Large intestine (tissue), 3 donors: ENCODE measurements around the gene MINDY4B. TPM values are rescaled to one million over a fixed set of nuclear protein-coding genes. Genes with fewer than 3 reads are reported as not detected.

Experiments
- DNase-seq, 2 donors: peaks; one replicate each; pipeline versions ENCODE4 v3.0.0 to v3.0.0-alpha.2; 2013
- H3K27ac ChIP-seq: one replicate; pipeline ENCODE4 v1.5.1; 2013; ENCODE audit warnings: low read length
- H3K27me3 ChIP-seq: 2 replicates; pipeline ENCODE4 v1.6.1; 2013; ENCODE audit warnings: low read length; ENCODE audit not compliant: control insufficient read depth, insufficient read depth
- H3K36me3 ChIP-seq: 2 replicates; pipeline ENCODE4 v1.6.1; 2013; ENCODE audit warnings: low read length; ENCODE audit not compliant: control insufficient read depth, insufficient read depth
- H3K4me1 ChIP-seq: one replicate; pipeline ENCODE4 v1.6.1; 2013; ENCODE audit warnings: low read length; ENCODE audit not compliant: control insufficient read depth, insufficient read depth
- H3K4me3 ChIP-seq: one replicate; pipeline ENCODE4 v1.5.1; 2013; ENCODE audit warnings: low read length
- H3K9me3 ChIP-seq: one replicate; pipeline ENCODE4 v1.6.1; 2013; ENCODE audit warnings: mild to moderate bottlenecking, low read depth, low read length, moderate library complexity; ENCODE audit not compliant: control insufficient read depth
- WGBS: methylation state at CpG from one replicate; pipeline ENCODE4 v1.1.5; 2013; ENCODE audit warnings: low lambda C conversion rate; ENCODE audit not compliant: insufficient coverage; 5-methylcytosine and 5-hydroxymethylcytosine counted together
- polyA plus RNA-seq: library from polyadenylated mRNA; unstranded; fragments of 120-200 nt; gene quantifications from one replicate; pipeline ENCODE4 v1.2.1, GENCODE V29; 2013

Gene MINDY4B
- polyA plus RNA-seq, 1 donor: 0.91 TPM

GRCh38 chr3:150925751-150926201 is 20.5 kb upstream of the MINDY4B start:
- no peak overlapping the region for H3K27ac ChIP-seq
- H3K4me3 ChIP-seq: peak overlapping the region; percentile 30
- no peaks in the 10 kb centered on the region for H3K4me1 ChIP-seq
- H3K9me3 ChIP-seq: no peaks in the 10 kb centered on the region
- H3K36me3 ChIP-seq: no peaks in the 10 kb centered on the region
- peak; percentile 34 to 61 for DNase-seq
- WGBS: no CpG with 5 or more reads among the region's 14 CpGs
- no peaks in the 10 kb centered on the region for H3K27me3 ChIP-seq

- Histone ChIP-seq H3K36me3 (no peaks in the 10 kb centered on the region), H3K4me3 (no peak overlapping the region), H3K4me1 (no peaks in the 10 kb centered on the region), H3K27ac (no peak overlapping the region), H3K9me3 (no peaks in the 10 kb centered on the region), H3K27me3 (peaks cover 2% of the 10 kb centered on the region)
- DNase-seq: no peak
- 63% methylated on average over 1 of the region's 10 CpGs for WGBS
These were observed 17.4 kb upstream of the MINDY4B start for GRCh38 chr3:150922611-150923010.

GRCh38 chr3:150921209-150921608 is 16.0 kb upstream of the MINDY4B start:
- no peaks in the 10 kb centered on the region for H3K36me3 ChIP-seq
- DNase-seq: no peak
- no peaks in the 10 kb centered on the region for H3K9me3 ChIP-seq
- no CpG with 5 or more reads among the region's 4 CpGs for WGBS
- H3K27ac ChIP-seq: no peak overlapping the region
- H3K4me1 ChIP-seq: no peaks in the 10 kb centered on the region
- no peak overlapping the region for H3K4me3 ChIP-seq
- H3K27me3 ChIP-seq: peaks cover 2% of the 10 kb centered on the region

- Histone ChIP-seq H3K27me3 (peaks cover 2% of the 10 kb centered on the region), H3K4me1 (no peaks in the 10 kb centered on the region), H3K27ac (no peak overlapping the region), H3K4me3 (no peak overlapping the region), H3K36me3 (no peaks in the 10 kb centered on the region), H3K9me3 (no peaks in the 10 kb centered on the region)
- no peak for DNase-seq
- WGBS: no CpG with 5 or more reads among the region's 2 CpGs
These were observed 15.0 kb upstream of the MINDY4B start for GRCh38 chr3:150920236-150920635.

- whole genome bisulfite sequencing: no CpG with 5 or more reads among the region's 7 CpGs
- Histone ChIP-seq H3K4me1 (no peaks in the 10 kb centered on the region), H3K27ac (no peak overlapping the region), H3K9me3 (no peaks in the 10 kb centered on the region), H3K4me3 (no peak overlapping the region), H3K36me3 (no peaks in the 10 kb centered on the region), H3K27me3 (peaks cover 2% of the 10 kb centered on the region)
- DNase-seq: no peak
These were observed 12.7 kb upstream of the MINDY4B start for GRCh38 chr3:150917951-150918350.

- no peaks in the 10 kb centered on the region for H3K27me3 ChIP-seq
- peak; percentile 16 to 28 for DNase-seq
- 88% methylated on average over 1 of the region's 4 CpGs for WGBS
- no peak overlapping the region for H3K4me3 ChIP-seq
- no peak overlapping the region for H3K27ac ChIP-seq
- H3K36me3 ChIP-seq: no peaks in the 10 kb centered on the region
- no peaks in the 10 kb centered on the region for H3K4me1 ChIP-seq
- no peaks in the 10 kb centered on the region for H3K9me3 ChIP-seq
These were observed 8.1 kb upstream of the MINDY4B start for GRCh38 chr3:150913133-150913922.

- Histone ChIP-seq H3K27me3 (no peaks in the 10 kb centered on the region), H3K36me3 (no peaks in the 10 kb centered on the region), H3K9me3 (no peaks in the 10 kb centered on the region), H3K4me1 (no peaks in the 10 kb centered on the region), H3K4me3 (no peak overlapping the region), H3K27ac (no peak overlapping the region)
- 100% methylated on average over 2 of the region's 3 CpGs for WGBS
- no peak for DNase-seq
These were observed 7.3 kb upstream of the MINDY4B start for GRCh38 chr3:150912501-150912900.

GRCh38 chr3:150911771-150912170 is 6.5 kb upstream of the MINDY4B start:
- Histone ChIP-seq H3K9me3 (no peaks in the 10 kb centered on the region), H3K36me3 (no peaks in the 10 kb centered on the region), H3K27ac (no peak overlapping the region), H3K4me3 (no peak overlapping the region), H3K4me1 (no peaks in the 10 kb centered on the region), H3K27me3 (no peaks in the 10 kb centered on the region)
- DNase-seq: no peak

- Histone ChIP-seq H3K4me3 (no peak overlapping the region), H3K36me3 (no peaks in the 10 kb centered on the region), H3K4me1 (no peaks in the 10 kb centered on the region), H3K27ac (no peak overlapping the region), H3K9me3 (no peaks in the 10 kb centered on the region), H3K27me3 (no peaks in the 10 kb centered on the region)
- no peak for DNase-seq
- no CpG with 5 or more reads among the region's 1 CpG for WGBS
These were observed 1.2 kb upstream of the MINDY4B start for GRCh38 chr3:150906461-150906860.

- no peak overlapping the region for H3K4me3 ChIP-seq
- H3K27me3 ChIP-seq: no peaks in the 10 kb centered on the region
- 100% methylated on average over 1 of the region's 1 CpG for WGBS
These were observed 507 bp upstream of the MINDY4B start for GRCh38 chr3:150905746-150906145.

GRCh38 chr3:150902988-150903387 is 2.3 kb downstream of the MINDY4B start:
- 33% methylated on average over 1 of the region's 2 CpGs for WGBS
- H3K9me3 ChIP-seq: no peaks in the 10 kb centered on the region

More at GRCh38 chr3:150905746-150906145, 507 bp upstream of the MINDY4B start:
- Histone ChIP-seq H3K9me3 (no peaks in the 10 kb centered on the region), H3K27ac (no peak overlapping the region), H3K36me3 (no peaks in the 10 kb centered on the region), H3K4me1 (no peaks in the 10 kb centered on the region)
- DNase-seq: no peak

More at GRCh38 chr3:150902988-150903387, 2.3 kb downstream of the MINDY4B start:
- H3K27me3 ChIP-seq: no peaks in the 10 kb centered on the region
- H3K36me3 ChIP-seq: no peaks in the 10 kb centered on the region
- no peaks in the 10 kb centered on the region for H3K4me1 ChIP-seq
- no peak overlapping the region for H3K4me3 ChIP-seq
- H3K27ac ChIP-seq: no peak overlapping the region
- no peak for DNase-seq
